T-helper 1 cell (primary cell): Measurements from ENCODE around the gene DCST1.
"Not testable (repeated sequence)": the region's sequence is repeated elsewhere in the genome, so short reads cannot be mapped to it uniquely, and the experiment has no call there.

ENCODE experiments used
- DNase-seq, 5 donors: peaks; one replicate each; pipeline ENCODE4 v3.0.0-alpha.2; 2012 to 2020
- total RNA-seq, 4 donors: gene quantifications; one replicate each; lab custom pipeline; 2026; lab: John Stamatoyannopoulos, UW

Gene DCST1
- total RNA-seq: 0.15 to 0.69 (median 0.45) reads per million in 4 donors

- no peak for DNase-seq
Observed at GRCh38 chr1:155033524-155033923, at the start of gene DCST1, which contains the start of gene DCST2. Gene DCST1 (plus strand): TSS chr1:155033824. CDS start chr1:155034037, 213 bp downstream. Gene DCST2 (minus strand): TSS chr1:155033781. CDS start chr1:155033701, 80 bp downstream.

GRCh38 chr1:154986736-154987135 is 46.9 kb upstream of the DCST1 start:
- DNase-seq: not testable (repeated sequence)

GRCh38 chr1:154987326-154987725 is 46.3 kb upstream of the DCST1 start:
- DNase-seq: no peak

GRCh38 chr1:154988058-154988954 is 45.3 kb upstream of the DCST1 start:
- DNase-seq: no peak

GRCh38 chr1:154989195-154989860 is 44.3 kb upstream of the DCST1 start:
- DNase-seq: no peak

GRCh38 chr1:154990276-154990675 is 43.3 kb upstream of the DCST1 start:
- no peak for DNase-seq

- no peak for DNase-seq
Observed at GRCh38 chr1:154992721-154993571, 40.7 kb upstream of the DCST1 start.

GRCh38 chr1:154993572-154994268 is 39.9 kb upstream of the DCST1 start, which contains the start of gene LENEP:
Gene LENEP (plus strand): TSS chr1:154993586. CDS start chr1:154993608, 22 bp downstream.
- no peak for DNase-seq

- DNase-seq: no peak
Observed at GRCh38 chr1:154994269-154994587, 39.4 kb upstream of the DCST1 start.

- DNase-seq: no peak
Observed at GRCh38 chr1:154994591-154994990, 39.0 kb upstream of the DCST1 start.

GRCh38 chr1:154995301-154995983 is 38.2 kb upstream of the DCST1 start:
- DNase-seq: not testable (repeated sequence)

- DNase-seq: no peak
Observed at GRCh38 chr1:154996966-154997701, 36.5 kb upstream of the DCST1 start.

- no peak for DNase-seq
Observed at GRCh38 chr1:154998201-154998780, 35.3 kb upstream of the DCST1 start.

- DNase-seq: peak in 3 of 5 donors; percentile 38 to 76 (median 53)
Observed at GRCh38 chr1:154998818-154999570, 34.6 kb upstream of the DCST1 start.

- DNase-seq: peak in 1 of 5 donors; percentile 50
Observed at GRCh38 chr1:154999571-155000410, 33.8 kb upstream of the DCST1 start.

- DNase-seq: no peak
Observed at GRCh38 chr1:155000411-155000725, 33.3 kb upstream of the DCST1 start.

- peak; percentile 70 to 83 (median 77) for DNase-seq
Observed at GRCh38 chr1:155000726-155001424, 32.7 kb upstream of the DCST1 start.

- DNase-seq: no peak
Observed at GRCh38 chr1:155001425-155001674, 32.3 kb upstream of the DCST1 start.
